Fibroblast of the aortic adventitia (primary cell): ENCODE measurements around the gene SRGAP3. TPM values are rescaled to one million over a fixed set of nuclear protein-coding genes. Genes with fewer than 3 reads are reported as not detected.

ENCODE experiments used
- DNase-seq: peaks from one replicate; pipeline ENCODE4 v3.0.0-alpha.2; 2010; ENCODE audit warnings: low read depth
- H3K4me3 ChIP-seq: 2 replicates; pipeline ENCODE4 v1.5.1; 2011; ENCODE audit warnings: low read depth, mild to moderate bottlenecking, control low read depth, low read length, moderate library complexity
- total RNA-seq: library from RNA; depleted of rRNA; stranded (reverse); fragments of >200 nt; gene quantifications from 2 replicates; pipeline ENCODE4 v1.2.3, GENCODE V29; 2012; ENCODE audit warnings: low replicate concordance
- TF ChIP-seq, protein P1 (sequence below): IDR thresholded peaks from 2 replicates; pipeline ENCODE4 v1.5.1; 2011; ENCODE audit warnings: mild to moderate bottlenecking, low read length, control low read depth, inconsistent platforms; ENCODE audit not compliant: insufficient read depth

SRGAP3 gene
- total RNA-seq, 1 donor, result 4.6 TPM

DNA sequence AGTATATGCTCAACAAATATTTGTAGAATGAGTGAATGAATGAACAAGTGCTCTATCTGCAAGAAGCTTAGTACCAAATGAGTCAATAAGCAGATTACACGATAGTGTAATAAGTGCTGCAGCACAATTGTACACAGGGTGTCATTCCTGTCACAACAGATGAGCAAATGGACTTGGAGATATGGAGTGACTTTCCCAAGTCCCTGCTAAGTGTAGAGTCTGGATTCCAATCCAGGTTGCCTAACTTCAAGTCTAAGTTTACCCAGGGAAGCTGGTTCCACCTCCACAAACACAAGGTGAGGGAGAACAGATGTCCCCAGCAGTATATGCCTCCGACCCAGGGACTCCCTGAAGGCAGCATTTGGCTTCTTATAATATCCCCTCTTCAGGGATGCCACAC is 208.4 kb downstream of the SRGAP3 start:
- TF ChIP-seq, protein P1, sequence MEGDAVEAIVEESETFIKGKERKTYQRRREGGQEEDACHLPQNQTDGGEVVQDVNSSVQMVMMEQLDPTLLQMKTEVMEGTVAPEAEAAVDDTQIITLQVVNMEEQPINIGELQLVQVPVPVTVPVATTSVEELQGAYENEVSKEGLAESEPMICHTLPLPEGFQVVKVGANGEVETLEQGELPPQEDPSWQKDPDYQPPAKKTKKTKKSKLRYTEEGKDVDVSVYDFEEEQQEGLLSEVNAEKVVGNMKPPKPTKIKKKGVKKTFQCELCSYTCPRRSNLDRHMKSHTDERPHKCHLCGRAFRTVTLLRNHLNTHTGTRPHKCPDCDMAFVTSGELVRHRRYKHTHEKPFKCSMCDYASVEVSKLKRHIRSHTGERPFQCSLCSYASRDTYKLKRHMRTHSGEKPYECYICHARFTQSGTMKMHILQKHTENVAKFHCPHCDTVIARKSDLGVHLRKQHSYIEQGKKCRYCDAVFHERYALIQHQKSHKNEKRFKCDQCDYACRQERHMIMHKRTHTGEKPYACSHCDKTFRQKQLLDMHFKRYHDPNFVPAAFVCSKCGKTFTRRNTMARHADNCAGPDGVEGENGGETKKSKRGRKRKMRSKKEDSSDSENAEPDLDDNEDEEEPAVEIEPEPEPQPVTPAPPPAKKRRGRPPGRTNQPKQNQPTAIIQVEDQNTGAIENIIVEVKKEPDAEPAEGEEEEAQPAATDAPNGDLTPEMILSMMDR, result no peak

DNA sequence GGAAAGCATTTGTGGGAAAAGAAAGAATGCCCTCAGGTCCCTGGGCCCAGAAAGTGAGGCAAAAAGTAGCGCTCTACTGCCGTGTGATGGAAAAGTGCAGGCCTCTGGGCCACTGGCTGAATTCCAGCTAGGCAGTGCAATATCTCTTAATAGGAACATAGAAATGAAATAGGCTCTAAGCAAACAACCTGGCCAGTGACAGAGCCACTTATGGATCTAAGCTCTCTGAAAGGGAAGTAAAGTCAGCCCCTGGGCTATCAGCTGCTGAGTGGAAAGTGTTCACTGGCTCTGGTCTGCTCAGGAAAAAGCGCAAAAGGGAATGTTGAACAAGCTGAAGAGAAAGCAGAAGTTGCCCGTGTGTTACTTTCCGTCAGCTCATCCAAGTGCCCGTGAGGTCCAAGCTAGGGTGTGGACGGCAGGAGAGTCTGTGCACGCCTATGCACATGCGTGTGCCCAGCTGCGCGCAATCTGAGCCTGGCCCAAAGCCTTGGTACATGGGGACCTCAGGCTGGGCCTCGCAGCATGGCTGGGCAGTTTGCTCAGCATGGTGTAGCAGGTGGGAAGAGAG is 212.2 kb downstream of the SRGAP3 start:
- H3K4me3 ChIP-seq, result no peak overlapping the region
- no peak for DNase-seq

More for the DNA sequence above, 208.4 kb downstream of the SRGAP3 start:
- no peak for DNase-seq
- no peak overlapping the region for H3K4me3 ChIP-seq

DNA sequence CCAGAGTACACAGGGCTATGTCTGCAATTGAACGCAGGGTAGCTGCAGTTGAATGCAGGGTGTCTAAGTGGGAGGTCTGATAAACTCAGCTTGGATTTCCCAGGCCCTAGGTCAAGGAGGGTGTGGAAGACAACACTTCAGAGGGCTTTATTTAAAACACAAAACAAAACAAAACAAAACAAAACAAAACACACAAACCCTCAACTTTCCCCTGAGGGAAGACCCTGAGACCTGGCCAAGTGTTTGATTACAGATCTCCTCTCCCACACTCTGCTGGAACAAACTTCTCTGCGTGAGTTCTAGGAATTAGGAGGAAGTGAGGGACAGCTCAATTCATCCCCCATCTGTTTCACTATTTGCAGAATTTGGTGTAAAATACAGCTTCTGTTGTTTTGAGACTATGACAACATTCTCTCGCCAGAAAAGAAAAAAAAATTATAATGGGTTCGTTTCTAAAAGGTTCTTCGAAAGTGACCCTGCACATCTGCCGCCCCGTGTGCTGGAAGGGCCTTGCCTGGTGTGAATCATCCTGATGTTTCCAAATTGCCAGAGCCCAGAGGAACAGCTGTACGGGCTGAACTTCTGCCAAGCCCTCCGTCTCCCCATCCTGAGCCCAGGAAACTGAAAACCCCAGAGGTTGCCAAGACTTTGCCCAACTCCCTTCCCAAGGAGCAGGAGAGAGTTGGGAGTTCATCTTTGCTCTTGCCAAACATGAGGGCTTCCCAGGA is 212.9 kb downstream of the SRGAP3 start:
- TF ChIP-seq, protein P1, result no peak
- no peak overlapping the region for H3K4me3 ChIP-seq
- DNase-seq, result peak; percentile 90

More for the DNA sequence above, 212.2 kb downstream of the SRGAP3 start:
- TF ChIP-seq, protein P1, result no peak

DNA sequence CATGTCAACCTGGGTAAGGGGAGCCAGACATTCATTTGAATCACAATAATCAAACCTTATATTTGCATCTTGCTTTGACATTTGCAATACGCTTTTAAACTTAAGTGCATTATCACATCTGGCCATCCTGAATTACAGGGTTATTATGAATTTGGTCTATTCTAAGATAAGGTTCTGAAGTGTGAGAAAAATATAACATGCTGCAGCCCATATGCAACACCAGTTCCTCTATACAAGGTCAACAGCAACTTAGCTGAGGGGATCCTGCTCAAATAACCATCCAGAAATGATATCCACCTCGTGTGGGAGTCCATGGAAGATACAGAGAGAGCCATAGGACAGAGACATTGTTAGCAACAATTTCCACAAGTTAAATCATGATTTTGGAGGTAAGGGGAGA is 213.5 kb downstream of the SRGAP3 start:
- DNase-seq, result no peak
- TF ChIP-seq, protein P1, result no peak
- H3K4me3 ChIP-seq, result no peak overlapping the region

DNA sequence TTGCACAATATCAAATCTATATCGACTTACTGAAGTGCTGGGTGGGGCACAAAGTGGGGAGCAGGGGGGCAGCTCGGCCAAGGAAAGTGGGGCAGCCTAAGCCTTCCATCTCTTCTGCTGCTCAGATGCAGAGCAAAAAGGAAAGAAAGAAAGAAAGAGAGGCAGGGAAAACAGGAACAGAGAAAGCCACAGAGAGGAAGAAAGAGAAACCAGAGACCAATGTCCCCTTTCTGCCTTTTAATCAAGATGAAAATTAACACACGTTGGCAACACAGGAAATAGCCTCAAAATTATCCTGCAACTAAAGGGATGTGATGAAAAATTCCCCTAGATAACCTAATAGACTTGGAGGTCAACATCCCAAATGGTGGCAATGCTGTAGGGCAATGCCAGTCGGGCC is 214.0 kb downstream of the SRGAP3 start:
- TF ChIP-seq, protein P1, result no peak
- no peak for DNase-seq

DNA sequence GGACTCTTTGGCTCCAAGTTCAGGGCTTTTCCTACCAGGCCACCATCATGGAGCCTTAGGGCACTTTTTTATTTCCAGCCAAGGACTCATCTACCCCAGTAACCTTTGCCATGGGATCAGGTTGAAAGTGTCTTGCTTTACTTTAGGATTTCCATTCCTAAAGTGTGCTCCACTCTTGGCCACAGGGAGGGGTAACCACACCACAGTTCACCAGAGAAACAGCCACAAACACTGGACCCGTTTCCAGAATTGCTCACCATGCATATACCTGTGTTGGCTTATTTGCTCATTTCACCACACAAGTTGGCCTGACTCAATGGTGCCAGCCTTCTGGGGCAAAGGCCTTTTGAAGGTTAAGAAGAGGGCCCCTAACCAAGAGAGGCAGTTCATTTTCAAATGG is 215.6 kb downstream of the SRGAP3 start:
- TF ChIP-seq, protein P1, result no peak
- no peak overlapping the region for H3K4me3 ChIP-seq
- no peak for DNase-seq

More for the DNA sequence above, 214.0 kb downstream of the SRGAP3 start:
- no peak overlapping the region for H3K4me3 ChIP-seq
